ENCODE measurements around the gene ADAMTSL4.

The ADAMTSL4 gene

DNA sequence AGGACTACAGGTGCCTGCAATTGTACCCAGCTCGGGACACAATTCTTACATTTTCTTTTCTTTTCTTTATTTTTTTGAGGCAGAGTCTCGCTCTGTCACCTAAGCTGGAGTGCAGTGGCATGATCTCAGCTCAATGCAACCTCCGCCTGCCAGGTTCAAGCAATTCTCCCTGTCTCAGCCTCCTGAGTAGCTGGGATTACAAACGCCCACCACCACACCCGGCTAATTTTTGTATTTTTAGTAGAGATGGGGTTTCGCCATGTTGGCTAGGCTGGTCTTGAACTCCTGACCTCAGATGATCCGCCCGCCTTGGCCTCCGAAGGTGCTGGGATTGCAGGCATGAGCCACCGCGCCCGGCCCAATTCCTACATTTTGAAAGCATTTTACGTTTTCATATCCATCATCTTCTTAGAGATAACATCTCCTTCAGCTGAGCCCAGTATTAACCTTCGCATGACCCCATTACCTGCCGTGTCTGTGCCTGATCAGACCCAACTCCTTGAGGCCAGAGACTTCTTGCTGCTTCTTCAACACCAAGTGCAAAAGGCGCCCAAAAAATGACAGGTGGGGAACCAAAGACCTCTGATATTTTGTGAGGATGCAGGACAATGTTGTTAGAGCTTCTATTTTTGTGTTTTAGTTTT lies 2.8 kb upstream of the ADAMTSL4 start:
- TF ChIP-seq ZNF70 (CRISPR knock-in tag; IDR thresholded peaks at IDR 0.05) (no peak), ARNTL (CRISPR knock-in tag; IDR thresholded peaks at IDR 0.05; ENCODE audit: borderline replicate concordance, low read depth) (no peak), ZNF8 (CRISPR knock-in tag; IDR thresholded peaks at IDR 0.05) (no peak), ZC3H10 (CRISPR knock-in tag; IDR thresholded peaks at IDR 0.05) (no peak), CREB5 (CRISPR knock-in tag; IDR thresholded peaks at IDR 0.05; ENCODE audit: low read depth) (no peak), ZFP30 (CRISPR knock-in tag; IDR thresholded peaks at IDR 0.05) (no peak), CSDC2 (CRISPR knock-in tag; IDR thresholded peaks at IDR 0.05) (no peak), ISL1 (CRISPR knock-in tag; IDR thresholded peaks at IDR 0.05) (no peak), GLIS3 (CRISPR knock-in tag; IDR thresholded peaks at IDR 0.05) (no peak), TOX (CRISPR knock-in tag; IDR thresholded peaks at IDR 0.05; ENCODE audit: borderline replicate concordance) (no peak), SNAI2 (CRISPR knock-in tag; IDR thresholded peaks at IDR 0.05) (no peak), ZFP3 (CRISPR knock-in tag; IDR thresholded peaks at IDR 0.05) (no peak)
- ATAC-seq, result no peak

DNA sequence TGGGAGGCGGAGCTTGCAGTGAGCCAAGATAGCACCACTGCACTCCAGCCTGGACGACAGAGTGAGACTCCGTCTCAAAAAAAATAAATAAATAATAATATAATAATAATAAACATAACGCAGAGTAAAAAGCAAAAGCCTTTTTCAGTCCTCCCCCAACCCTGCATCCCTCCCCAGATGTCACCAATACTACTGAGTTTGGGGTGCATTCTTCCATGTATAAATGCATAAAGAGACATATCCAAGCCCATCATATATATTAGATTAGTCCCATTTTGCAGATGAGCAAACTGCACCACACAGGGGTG lies 930 bp upstream of the ADAMTSL4 start:
- no peak for TF ChIP-seq SNAI2 (CRISPR knock-in tag; IDR thresholded peaks at IDR 0.05)
- no peak for TF ChIP-seq TCF4 (CRISPR knock-in tag; IDR thresholded peaks at IDR 0.05; ENCODE audit: borderline replicate concordance)
- TF ChIP-seq RARB (CRISPR knock-in tag; IDR thresholded peaks at IDR 0.05), result no peak
- TF ChIP-seq GLIS3 (CRISPR knock-in tag; IDR thresholded peaks at IDR 0.05), result no peak
- no peak for TF ChIP-seq ESRRG (CRISPR knock-in tag; IDR thresholded peaks at IDR 0.05)
- no peak for TF ChIP-seq PPARA (CRISPR knock-in tag; IDR thresholded peaks at IDR 0.05; ENCODE audit: borderline replicate concordance)
- no peak for TF ChIP-seq ZFP30 (CRISPR knock-in tag; IDR thresholded peaks at IDR 0.05)
- no peak for TF ChIP-seq CSDC2 (CRISPR knock-in tag; IDR thresholded peaks at IDR 0.05)
- TF ChIP-seq ZNF8 (CRISPR knock-in tag; IDR thresholded peaks at IDR 0.05), result no peak
- no peak for TF ChIP-seq ZNF565 (CRISPR knock-in tag; conservative IDR thresholded peaks at IDR 0.05; ENCODE audit: low read depth)
- TF ChIP-seq ZFP3 (CRISPR knock-in tag; IDR thresholded peaks at IDR 0.05), result no peak
- no peak for TF ChIP-seq TOX (CRISPR knock-in tag; IDR thresholded peaks at IDR 0.05; ENCODE audit: borderline replicate concordance)
- TF ChIP-seq POU6F1 (CRISPR knock-in tag; IDR thresholded peaks at IDR 0.05; ENCODE audit: borderline replicate concordance, low read depth), result no peak
- no peak for TF ChIP-seq CREB5 (CRISPR knock-in tag; IDR thresholded peaks at IDR 0.05; ENCODE audit: low read depth)
- no peak for ATAC-seq

DNA sequence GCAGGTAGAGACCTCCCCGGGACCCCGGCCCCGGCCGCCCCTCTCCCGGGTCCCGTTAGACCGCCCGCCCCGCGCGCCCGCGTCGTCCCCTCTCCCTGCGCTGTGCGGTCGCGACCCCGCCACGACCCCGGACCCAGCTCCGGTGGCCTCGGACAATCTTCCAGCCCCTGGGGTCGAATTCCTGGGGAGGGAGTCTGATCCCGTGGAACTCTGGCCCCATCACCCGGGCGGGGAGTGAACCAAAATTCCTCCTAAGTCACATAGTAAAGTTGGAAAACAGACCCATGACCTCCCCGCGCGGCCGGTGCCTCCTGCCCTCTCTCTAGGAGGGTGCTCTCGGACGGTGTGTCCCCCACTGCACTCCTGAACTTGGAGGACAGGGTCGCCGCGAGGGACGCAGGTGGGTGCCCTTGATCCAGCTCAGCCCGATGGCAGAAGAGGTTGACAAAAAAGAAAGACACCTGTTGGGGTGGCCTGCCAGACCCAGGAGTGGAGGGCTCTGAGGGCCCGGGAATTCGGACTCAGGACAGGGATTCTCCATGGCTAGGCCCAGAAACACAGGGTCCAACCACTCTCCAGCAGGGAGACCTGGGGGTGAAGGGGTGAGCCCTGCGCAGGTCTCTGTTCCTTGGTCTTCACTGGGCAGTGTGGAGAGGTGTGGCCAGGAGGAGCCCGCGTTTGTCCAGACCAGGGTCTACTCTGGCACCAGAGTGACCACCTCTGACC lies 451 bp downstream of the ADAMTSL4 start:
- no peak for TF ChIP-seq POU6F1 (CRISPR knock-in tag; IDR thresholded peaks at IDR 0.05; ENCODE audit: borderline replicate concordance, low read depth)
- no peak for TF ChIP-seq TOX (CRISPR knock-in tag; IDR thresholded peaks at IDR 0.05; ENCODE audit: borderline replicate concordance)
- TF ChIP-seq, protein P1, sequence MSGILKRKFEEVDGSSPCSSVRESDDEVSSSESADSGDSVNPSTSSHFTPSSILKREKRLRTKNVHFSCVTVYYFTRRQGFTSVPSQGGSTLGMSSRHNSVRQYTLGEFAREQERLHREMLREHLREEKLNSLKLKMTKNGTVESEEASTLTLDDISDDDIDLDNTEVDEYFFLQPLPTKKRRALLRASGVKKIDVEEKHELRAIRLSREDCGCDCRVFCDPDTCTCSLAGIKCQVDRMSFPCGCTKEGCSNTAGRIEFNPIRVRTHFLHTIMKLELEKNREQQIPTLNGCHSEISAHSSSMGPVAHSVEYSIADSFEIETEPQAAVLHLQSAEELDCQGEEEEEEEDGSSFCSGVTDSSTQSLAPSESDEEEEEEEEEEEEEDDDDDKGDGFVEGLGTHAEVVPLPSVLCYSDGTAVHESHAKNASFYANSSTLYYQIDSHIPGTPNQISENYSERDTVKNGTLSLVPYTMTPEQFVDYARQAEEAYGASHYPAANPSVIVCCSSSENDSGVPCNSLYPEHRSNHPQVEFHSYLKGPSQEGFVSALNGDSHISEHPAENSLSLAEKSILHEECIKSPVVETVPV (CRISPR knock-in tag; IDR thresholded peaks at IDR 0.05), result no peak
- no peak for TF ChIP-seq ESRRG (CRISPR knock-in tag; IDR thresholded peaks at IDR 0.05)
- TF ChIP-seq SNAI2 (CRISPR knock-in tag; IDR thresholded peaks at IDR 0.05), result no peak
- TF ChIP-seq TCF4 (CRISPR knock-in tag; IDR thresholded peaks at IDR 0.05; ENCODE audit: borderline replicate concordance), result no peak
- TF ChIP-seq RARB (CRISPR knock-in tag; IDR thresholded peaks at IDR 0.05), result no peak
- TF ChIP-seq BACH2 (CRISPR knock-in tag; IDR thresholded peaks at IDR 0.05; ENCODE audit: borderline replicate concordance), result no peak
- TF ChIP-seq, protein P2, sequence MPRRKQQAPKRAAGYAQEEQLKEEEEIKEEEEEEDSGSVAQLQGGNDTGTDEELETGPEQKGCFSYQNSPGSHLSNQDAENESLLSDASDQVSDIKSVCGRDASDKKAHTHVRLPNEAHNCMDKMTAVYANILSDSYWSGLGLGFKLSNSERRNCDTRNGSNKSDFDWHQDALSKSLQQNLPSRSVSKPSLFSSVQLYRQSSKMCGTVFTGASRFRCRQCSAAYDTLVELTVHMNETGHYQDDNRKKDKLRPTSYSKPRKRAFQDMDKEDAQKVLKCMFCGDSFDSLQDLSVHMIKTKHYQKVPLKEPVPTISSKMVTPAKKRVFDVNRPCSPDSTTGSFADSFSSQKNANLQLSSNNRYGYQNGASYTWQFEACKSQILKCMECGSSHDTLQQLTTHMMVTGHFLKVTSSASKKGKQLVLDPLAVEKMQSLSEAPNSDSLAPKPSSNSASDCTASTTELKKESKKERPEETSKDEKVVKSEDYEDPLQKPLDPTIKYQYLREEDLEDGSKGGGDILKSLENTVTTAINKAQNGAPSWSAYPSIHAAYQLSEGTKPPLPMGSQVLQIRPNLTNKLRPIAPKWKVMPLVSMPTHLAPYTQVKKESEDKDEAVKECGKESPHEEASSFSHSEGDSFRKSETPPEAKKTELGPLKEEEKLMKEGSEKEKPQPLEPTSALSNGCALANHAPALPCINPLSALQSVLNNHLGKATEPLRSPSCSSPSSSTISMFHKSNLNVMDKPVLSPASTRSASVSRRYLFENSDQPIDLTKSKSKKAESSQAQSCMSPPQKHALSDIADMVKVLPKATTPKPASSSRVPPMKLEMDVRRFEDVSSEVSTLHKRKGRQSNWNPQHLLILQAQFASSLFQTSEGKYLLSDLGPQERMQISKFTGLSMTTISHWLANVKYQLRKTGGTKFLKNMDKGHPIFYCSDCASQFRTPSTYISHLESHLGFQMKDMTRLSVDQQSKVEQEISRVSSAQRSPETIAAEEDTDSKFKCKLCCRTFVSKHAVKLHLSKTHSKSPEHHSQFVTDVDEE (CRISPR knock-in tag; IDR thresholded peaks at IDR 0.05), result no peak
- TF ChIP-seq ZNF565 (CRISPR knock-in tag; conservative IDR thresholded peaks at IDR 0.05; ENCODE audit: low read depth), result no peak
- no peak for TF ChIP-seq ISL1 (CRISPR knock-in tag; IDR thresholded peaks at IDR 0.05)
- no peak for TF ChIP-seq PATZ1 (CRISPR knock-in tag; IDR thresholded peaks at IDR 0.05; ENCODE audit: borderline replicate concordance)
- ATAC-seq, result 0 out of 3 replicates have a peak, but pooled peaks have one; percentile 1

Measured in SK-N-SH treated with all-trans-retinoic acid at 6 μM for 48 hours (cell line).